MG63 (cell line): ENCODE results near the gene STXBP5. TPM values are rescaled to one million over a fixed set of nuclear protein-coding genes. Genes with fewer than 3 reads are reported as not detected.
"Not testable (repeated sequence)": the region's sequence is repeated elsewhere in the genome, so short reads cannot be mapped to it uniquely, and the experiment has no call there.

Experiments used
- DNase-seq: peaks from one replicate; pipeline ENCODE4 v3.0.0-alpha.2; 2020
- H3K27me3 ChIP-seq: fragments of 250-450 bp; sonication (Bioruptor Pico); 2 replicates; pipeline ENCODE4 v1.5.1; 2020; ENCODE audit warnings: mild to moderate bottlenecking, moderate library complexity
- H3K36me3 ChIP-seq: fragments of 250-450 bp; sonication (Bioruptor Pico); 2 replicates; pipeline ENCODE4 v1.5.1; 2020; ENCODE audit warnings: mild to moderate bottlenecking, moderate library complexity
- H3K4me3 ChIP-seq: fragments of 250-450 bp; sonication (Bioruptor Pico); 2 replicates; pipeline ENCODE4 v1.5.1; 2020; ENCODE audit warnings: mild to moderate bottlenecking, moderate library complexity
- H3K9me3 ChIP-seq: fragments of 250-450 bp; sonication (Bioruptor Pico); 2 replicates; pipeline ENCODE4 v1.5.1; 2020; ENCODE audit warnings: mild to moderate bottlenecking, moderate library complexity
- total RNA-seq: library from RNA; depleted of rRNA; stranded (reverse); fragments of >200 nt; shearing (Covaris generic); gene quantifications from 2 replicates; pipeline ENCODE4 v1.2.3, GENCODE V29; 2014; ENCODE audit warnings: low replicate concordance

The STXBP5 gene
- total RNA-seq, 1 experiment from 2014 or later = 8.9 TPM

DNA sequence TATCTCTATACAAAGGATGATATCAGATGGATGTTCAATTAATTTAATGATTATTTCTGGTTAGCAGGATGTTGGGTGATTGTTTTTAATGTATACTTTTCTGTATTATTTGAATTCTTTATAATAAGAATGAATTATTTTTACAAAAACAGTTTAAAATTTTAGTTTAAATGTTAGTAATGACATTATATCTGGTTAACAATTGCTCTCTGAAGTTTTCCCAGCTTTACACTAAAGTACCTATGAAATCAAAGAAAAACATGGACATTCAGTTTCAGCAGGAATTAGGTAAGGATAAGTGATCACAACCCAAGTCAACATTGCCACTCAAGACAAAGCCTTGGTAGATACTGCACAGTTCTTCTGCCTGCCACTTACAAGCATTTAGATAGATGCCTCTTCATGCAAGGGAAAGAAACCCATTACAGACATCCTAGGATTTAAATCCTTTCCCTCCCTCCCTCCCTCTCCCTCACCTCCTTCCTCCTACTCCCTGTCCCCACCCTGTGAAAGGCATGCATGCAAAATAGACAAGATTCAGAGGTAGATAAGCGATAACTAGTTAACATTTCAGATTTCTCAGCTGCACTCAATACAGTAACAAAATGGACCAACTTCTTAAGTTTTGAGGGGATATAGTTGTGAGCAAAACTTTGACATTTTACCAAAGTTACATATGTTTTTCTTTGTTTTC lies 143.8 kb downstream of the STXBP5 start:
- no peak overlapping the region for H3K4me3 ChIP-seq
- no peaks in the 10 kb centered on the region for H3K9me3 ChIP-seq
- H3K27me3 ChIP-seq = no peaks in the 10 kb centered on the region
- DNase-seq = no peak
- H3K36me3 ChIP-seq = peaks cover 3% of the 10 kb centered on the region; the same call in 1 of the 2 replicates

DNA sequence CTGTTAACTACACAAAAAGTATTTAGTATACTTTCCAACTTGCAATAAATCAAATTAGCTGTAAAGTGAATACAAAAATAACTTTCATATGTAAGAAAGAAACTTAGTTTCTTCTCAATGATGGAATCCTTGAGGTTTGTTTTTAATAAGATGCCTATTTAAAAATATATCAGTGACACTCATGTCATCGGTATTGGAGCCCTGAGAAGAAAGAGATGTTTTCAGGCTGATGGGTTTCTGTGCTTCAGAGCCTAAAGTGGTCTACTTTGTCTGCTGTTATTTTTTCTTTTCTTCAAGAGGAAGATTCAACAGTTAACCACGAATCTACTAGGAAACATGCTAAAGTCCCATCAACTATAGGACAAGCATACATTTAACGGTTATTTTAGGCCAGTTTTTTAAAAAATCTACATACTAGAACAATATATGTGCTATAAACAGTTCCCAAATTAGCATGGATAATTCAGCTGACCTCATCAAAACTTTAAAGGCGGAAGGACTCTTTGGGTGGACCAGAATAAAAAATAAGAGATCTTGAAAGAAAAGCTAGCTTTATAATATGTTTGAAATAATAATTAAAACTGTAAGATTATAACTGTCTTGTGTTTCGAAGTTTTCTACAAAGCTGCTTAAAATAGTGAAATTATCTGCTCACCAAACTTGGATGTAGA lies 157.2 kb downstream of the STXBP5 start:
- DNase-seq = no peak
- Histone ChIP-seq H3K4me3 (no peak overlapping the region), H3K36me3 (peaks cover 3% of the 10 kb centered on the region), H3K9me3 (no peaks in the 10 kb centered on the region), H3K27me3 (no peaks in the 10 kb centered on the region)

DNA sequence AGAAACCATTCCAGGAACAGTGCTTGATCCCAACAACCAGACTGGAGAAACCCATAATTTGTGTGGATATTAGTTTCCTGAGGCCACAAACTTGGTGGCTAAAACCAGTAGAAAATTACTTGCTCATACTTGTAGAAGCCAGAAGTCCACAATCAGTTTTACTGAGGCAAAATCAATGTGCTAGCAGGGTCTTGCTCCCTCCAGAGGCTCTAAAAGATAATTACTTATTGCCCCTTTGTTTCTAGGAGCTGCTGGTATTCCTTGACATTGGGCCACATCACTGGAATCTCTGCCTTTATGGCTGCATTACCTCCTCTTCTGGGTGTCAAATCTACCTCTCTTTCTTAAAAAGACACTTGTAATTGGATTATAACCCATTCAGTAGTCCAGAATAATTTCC lies 162.1 kb downstream of the STXBP5 start:
- no peak for DNase-seq
- Histone ChIP-seq H3K4me3 (no peak overlapping the region), H3K9me3 (no peaks in the 10 kb centered on the region), H3K36me3 (peaks cover 3% of the 10 kb centered on the region), H3K27me3 (no peaks in the 10 kb centered on the region)

DNA sequence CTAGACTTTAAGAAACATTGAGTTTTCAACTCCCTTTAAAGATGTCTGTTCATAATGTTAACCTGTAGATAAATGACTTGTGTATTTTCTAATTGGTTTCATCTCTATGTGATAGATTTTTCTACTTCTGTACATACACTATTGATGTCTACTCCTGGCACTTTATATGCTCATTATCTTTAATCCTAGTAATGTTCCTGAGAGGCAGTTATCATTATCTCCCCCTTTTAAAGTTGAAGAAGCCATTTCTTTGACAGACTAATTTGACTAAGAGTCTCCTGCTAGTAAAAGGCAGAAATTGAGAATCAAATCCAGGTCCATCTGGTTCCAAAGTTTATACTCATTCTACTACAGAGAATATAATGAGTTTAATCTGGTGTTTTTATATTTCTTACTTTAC lies 167.1 kb downstream of the STXBP5 start:
- Histone ChIP-seq H3K27me3 (no peaks in the 10 kb centered on the region), H3K9me3 (no peaks in the 10 kb centered on the region), H3K36me3 (no peaks in the 10 kb centered on the region), H3K4me3 (no peak overlapping the region)
- no peak for DNase-seq

DNA sequence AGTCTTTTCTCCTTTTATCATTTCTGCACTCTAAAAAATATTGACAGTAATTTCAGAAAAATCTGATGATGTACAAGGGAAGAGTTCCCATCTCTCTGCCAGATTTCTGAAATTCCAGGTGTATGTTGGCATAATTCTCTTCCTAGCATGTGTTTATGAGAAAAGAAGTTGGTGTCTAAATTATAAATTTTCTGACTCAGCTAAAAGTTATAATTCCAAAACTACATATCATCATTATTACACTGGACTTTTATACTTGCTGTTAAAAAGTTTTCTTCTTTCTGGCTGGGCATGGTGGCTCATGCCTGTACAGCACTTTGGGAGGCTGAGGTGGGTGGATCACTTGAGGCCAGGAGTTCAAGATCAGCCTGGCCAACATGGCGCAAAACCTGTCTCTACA lies 168.6 kb downstream of the STXBP5 start:
- DNase-seq = no peak
- Histone ChIP-seq H3K36me3 (no peaks in the 10 kb centered on the region), H3K4me3 (no peak overlapping the region), H3K9me3 (no peaks in the 10 kb centered on the region), H3K27me3 (no peaks in the 10 kb centered on the region)

DNA sequence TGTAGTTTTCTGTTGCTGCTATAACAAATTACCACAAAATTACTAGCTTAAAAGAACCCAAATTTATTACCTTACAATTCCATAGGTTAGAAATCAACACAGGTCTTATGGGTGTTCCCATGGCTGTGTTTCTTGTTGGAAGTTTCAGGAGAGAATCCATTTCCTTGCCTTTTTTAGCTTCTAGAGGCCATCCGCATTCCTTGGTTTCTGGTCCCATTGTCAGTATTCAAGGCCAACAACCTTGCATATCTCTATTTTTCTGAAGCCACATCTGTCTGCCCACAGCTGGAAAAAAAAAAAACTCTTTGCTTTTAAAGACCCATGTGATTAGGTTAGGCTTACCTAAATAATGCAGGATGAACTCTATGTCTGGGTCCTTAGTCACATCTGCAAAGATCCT lies 174.6 kb downstream of the STXBP5 start:
- H3K36me3 ChIP-seq = no peaks in the 10 kb centered on the region
- DNase-seq = no peak

DNA sequence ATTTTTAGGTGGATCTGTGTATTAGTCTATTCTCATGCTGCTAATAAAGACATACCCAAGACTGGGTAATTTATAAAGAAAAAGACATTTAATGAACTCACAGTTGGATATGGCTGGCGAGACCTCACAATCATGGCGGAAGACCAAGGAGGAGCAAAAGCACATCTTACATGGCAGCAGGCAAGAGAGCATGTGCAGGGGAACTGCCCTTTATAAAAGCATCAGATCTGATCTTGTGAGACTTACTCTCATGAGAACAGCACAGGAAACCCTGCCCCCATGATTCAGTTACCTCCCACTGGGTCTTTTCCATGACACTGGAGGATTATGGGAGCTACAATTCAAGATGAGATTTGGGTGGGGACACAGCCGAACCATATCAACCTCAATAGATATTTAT lies 176.6 kb downstream of the STXBP5 start:
- not testable (repeated sequence) for H3K4me3 ChIP-seq, H3K9me3 ChIP-seq, DNase-seq, H3K27me3 ChIP-seq, H3K36me3 ChIP-seq

More for the DNA sequence above, 174.6 kb downstream of the STXBP5 start:
- Histone ChIP-seq H3K9me3 (no peaks in the 10 kb centered on the region), H3K4me3 (no peak overlapping the region), H3K27me3 (no peaks in the 10 kb centered on the region)

DNA sequence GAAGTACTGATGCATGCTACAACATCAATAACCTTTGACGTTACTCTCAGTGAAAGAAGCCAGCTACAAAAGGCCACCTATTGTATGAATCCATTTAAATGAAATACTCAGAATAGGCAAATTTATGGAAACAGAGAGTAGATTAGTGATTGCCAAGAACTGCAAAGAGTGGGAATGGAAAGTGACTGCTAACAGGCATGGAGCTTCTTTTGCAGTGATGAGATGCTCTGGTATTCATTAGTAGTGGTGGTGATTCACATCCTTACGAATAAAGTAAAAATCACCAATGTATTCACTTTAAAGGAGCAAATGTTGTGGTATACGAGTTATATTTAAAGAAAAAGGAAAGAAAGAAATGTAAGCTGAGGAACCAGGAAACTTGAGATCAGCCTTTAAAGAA lies 177.5 kb downstream of the STXBP5 start:
- Histone ChIP-seq H3K27me3 (no peaks in the 10 kb centered on the region), H3K4me3 (no peak overlapping the region), H3K36me3 (no peaks in the 10 kb centered on the region), H3K9me3 (no peaks in the 10 kb centered on the region)
- DNase-seq = no peak

DNA sequence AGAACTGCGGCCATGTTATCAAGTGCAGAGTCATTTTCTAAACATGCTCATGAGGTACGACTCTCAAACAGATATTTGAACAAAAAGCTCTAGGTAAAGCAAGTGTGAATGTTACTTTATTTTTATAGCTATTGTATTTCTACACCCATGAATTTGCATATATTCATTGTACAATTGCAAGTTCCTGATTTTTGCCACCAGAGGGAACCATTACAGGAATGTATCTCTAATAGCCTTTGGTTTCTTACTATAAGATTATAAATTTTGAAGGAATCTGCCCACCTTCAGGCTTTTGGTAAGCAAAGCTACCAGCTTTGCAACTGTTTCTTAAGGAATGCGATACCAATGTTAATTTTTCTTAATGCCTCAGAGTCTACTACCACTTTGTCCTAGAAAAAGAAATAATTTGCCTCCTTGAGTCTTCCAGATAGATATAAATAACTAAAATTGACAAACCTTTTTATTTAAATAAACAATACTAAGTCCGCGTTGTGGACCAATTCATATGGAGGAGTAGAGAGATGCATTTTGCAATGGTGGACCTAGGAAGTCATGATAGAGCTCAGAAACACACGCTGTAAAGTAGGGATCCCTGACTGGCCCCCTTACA lies 178.8 kb downstream of the STXBP5 start:
- Histone ChIP-seq H3K4me3 (no peak overlapping the region), H3K27me3 (no peaks in the 10 kb centered on the region), H3K36me3 (no peaks in the 10 kb centered on the region), H3K9me3 (no peaks in the 10 kb centered on the region)
- DNase-seq = no peak

DNA sequence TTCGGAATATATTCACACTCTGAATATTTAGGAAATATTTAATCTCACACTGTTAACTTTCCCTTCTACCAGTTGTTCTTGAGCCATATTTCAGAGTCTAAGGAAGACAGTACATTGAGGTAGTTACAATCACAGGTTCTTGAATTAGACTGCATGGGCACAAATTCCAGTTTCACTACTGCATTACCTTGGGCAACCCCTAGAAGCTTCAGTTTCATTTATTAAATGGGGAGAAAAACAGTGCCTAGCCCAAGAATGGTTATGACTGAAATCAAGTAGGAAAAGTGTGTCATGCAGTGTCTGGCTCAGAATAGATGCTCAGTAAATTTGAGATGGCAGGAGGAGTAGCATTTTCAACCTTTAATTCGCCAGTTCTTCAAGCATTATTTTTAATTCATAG lies 179.8 kb downstream of the STXBP5 start:
- Histone ChIP-seq H3K27me3 (no peaks in the 10 kb centered on the region), H3K36me3 (no peaks in the 10 kb centered on the region), H3K9me3 (no peaks in the 10 kb centered on the region), H3K4me3 (no peak overlapping the region)
- no peak for DNase-seq

DNA sequence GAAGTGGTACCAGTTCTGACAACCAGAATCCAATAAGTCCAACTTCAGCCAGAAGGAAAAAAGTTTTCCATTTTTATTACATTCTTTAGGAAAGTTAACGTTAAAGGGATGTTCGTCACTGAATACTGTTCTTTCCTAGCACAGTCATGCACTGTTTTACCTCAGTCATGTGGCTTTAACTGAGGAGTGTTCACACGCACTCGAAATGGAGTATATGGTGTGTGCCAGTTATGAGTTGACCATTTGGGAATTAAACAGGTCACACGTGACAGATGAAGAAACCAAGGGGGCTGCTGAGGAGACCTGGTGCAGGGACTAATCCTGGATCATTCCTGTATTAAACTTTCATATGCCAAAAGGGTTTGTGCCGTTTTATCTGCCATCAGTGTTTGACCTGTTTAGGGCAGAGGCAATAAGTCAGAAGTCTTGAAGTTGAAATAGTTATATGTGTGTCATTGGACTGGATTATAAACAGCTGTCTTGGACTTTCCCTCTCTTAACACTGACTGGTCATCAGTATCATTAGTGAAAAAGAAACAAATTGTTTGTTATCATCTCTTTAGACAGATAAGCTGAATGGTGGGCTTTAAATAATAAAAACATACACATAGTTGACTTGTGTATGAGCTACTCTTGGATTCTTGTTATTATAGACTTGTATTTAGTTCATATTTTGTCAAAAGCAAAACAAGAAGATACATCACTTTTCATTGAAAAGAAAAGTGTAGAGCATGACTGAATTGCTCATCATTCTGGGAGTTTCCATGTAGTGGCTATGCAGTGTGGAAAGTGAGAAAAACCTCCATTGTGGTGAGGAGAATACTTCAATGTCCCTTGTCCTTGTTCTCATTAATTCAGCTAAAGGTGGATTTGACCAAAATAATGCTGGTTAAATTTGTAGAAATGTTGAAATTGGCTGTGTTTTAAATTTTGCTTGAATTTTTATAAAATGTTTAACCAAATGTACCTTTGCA lies 180.8 kb downstream of the STXBP5 start:
- Histone ChIP-seq H3K27me3 (no peaks in the 10 kb centered on the region), H3K4me3 (no peak overlapping the region), H3K9me3 (no peaks in the 10 kb centered on the region), H3K36me3 (no peaks in the 10 kb centered on the region)
- DNase-seq = no peak

DNA sequence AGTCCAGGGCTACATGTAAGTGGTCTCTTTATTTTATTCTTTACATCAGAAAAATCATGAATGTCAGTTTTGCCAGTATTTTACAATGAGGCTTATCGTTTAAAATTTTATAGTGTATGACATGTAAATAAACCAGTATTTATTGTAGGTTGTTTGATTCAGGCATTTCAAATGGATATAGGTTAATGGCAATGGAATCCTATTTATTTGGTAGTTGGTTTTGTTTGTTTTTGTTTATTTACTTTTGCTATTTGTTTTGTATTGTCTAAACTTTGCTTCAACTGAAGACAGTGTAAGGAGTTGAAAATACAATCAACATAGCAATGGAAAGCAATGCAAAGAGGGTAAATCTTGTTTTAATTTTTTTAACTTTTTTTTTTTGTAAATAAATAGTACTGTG lies 185.2 kb downstream of the STXBP5 start:
- no peak for DNase-seq
- no peaks in the 10 kb centered on the region for H3K36me3 ChIP-seq
- H3K9me3 ChIP-seq = no peaks in the 10 kb centered on the region
- no peaks in the 10 kb centered on the region for H3K27me3 ChIP-seq
- no peak overlapping the region for H3K4me3 ChIP-seq

DNA sequence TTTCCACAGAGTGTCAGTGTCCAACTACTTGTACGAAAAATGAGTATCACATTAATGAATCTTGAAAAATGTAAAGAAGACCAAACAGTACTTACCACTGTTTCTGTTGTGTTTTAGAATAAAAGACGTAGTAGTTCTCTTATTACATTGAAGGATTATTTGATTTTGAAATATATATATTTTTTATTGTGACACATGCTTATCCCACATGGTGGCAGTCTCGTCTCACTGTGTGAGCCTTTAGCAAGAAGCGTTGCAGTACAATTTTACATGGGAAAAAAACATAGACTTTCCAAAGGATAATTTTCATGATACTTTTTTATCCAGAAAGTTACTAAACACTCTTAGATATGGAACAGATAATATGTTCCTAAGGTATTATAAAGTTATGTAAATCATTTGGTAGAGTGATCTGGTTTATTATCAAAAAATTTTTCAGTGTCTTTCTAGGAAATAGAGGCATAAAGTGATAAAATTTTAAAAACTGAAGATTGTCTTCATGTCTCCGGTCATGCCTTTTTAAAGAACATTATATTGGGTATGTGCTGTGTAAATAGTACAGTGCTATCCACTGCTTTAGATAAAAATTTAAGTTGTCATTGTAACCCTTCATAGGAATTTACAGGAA lies 186.8 kb downstream of the STXBP5 start:
- peak; percentile 5 for DNase-seq
- no peaks in the 10 kb centered on the region for H3K9me3 ChIP-seq
- no peak overlapping the region for H3K4me3 ChIP-seq
- H3K36me3 ChIP-seq = no peaks in the 10 kb centered on the region
- H3K27me3 ChIP-seq = no peaks in the 10 kb centered on the region

DNA sequence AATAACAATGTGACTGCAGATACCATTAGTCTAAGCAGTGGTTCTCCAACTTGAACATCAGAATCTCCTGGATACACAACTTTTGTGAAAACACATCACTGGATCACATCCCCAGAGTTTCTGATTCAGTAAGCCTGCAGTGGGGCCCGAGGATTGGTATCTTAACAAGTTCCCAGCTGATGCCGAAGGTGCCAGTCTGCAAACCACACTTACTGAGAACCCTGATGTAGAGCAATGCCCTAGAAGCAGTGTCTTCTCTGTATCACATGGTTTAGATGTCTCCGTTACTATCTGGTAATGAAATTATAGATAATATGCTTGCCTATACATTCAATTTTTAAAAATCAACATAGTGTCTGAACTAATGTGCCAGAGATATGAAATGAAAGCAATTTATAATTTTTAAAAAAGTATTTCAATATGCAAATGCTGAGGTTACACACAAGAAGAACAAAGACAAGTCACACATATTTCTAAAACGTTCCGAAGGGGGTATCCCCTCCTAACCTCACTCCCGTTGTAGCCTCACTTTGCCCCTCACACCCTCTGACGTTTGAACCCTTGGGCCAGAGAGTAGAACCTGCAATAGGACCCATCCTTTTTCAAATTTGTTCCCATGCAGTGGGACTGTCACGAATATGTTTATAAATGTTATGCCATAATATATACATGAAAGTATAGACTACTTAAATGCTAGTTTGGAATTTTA lies 188.9 kb downstream of the STXBP5 start:
- Histone ChIP-seq H3K4me3 (no peak overlapping the region), H3K9me3 (no peaks in the 10 kb centered on the region), H3K27me3 (no peaks in the 10 kb centered on the region), H3K36me3 (no peaks in the 10 kb centered on the region)
- no peak for DNase-seq

DNA sequence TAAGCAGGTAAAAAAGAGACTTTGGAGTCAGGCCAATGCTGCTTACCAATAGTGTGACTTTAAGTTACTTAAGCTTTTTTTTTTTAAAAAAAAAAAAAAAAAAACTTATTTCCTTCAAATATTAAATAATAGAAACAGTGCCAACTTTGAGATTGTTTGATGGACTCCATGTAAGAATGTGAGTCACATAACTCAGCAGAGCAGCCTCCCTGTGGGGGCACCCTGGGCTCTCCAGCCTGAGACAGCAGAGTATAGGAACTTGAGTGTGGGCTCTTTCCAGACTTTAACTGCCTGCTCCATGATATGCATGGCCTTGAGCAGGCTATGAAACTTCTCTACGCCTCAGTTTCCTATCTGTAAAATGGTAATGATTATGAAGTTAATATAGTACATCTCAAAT lies 190.9 kb downstream of the STXBP5 start:
- DNase-seq = peak; percentile 13
- Histone ChIP-seq H3K27me3 (no peaks in the 10 kb centered on the region), H3K36me3 (no peaks in the 10 kb centered on the region), H3K9me3 (no peaks in the 10 kb centered on the region), H3K4me3 (no peak overlapping the region)

DNA sequence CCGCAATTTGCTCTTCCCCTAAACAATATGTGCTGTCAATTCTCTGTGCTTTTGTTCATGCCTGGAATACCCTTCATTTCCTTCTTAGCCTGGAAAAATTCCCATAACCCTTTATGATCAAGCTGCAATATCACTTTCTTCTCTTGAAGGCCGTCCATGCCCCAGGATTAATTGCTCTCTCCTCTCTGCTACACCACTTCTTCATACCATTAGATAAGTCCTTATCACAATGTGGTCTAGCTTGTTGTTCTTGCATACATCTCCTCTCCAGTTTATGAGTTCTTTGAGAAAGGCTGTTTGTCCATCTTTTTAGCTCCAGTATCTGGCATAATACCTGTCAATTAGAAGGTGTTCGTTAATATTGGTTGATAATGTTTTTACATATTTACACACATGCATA lies 193.1 kb downstream of the STXBP5 start:
- Histone ChIP-seq H3K27me3 (no peaks in the 10 kb centered on the region), H3K36me3 (no peaks in the 10 kb centered on the region), H3K4me3 (no peak overlapping the region), H3K9me3 (0 out of 2 replicates have a peak, but pooled peaks cover 2% of the 10 kb centered on the region)
- no peak for DNase-seq
